Stimulated activated CD8-positive, alpha-beta memory T cell treated with anti-CD3 and anti-CD28 coated beads, Interleukin-4, amount 100 ng/mL, for 24 hours (primary cell): ENCODE data around the gene SYNPO2.

ENCODE experiments used
- DNase-seq: peaks from one replicate; pipeline ENCODE4 v3.0.0-alpha.2; 2020; ENCODE audit warnings: low read depth

SYNPO2 gene

DNA sequence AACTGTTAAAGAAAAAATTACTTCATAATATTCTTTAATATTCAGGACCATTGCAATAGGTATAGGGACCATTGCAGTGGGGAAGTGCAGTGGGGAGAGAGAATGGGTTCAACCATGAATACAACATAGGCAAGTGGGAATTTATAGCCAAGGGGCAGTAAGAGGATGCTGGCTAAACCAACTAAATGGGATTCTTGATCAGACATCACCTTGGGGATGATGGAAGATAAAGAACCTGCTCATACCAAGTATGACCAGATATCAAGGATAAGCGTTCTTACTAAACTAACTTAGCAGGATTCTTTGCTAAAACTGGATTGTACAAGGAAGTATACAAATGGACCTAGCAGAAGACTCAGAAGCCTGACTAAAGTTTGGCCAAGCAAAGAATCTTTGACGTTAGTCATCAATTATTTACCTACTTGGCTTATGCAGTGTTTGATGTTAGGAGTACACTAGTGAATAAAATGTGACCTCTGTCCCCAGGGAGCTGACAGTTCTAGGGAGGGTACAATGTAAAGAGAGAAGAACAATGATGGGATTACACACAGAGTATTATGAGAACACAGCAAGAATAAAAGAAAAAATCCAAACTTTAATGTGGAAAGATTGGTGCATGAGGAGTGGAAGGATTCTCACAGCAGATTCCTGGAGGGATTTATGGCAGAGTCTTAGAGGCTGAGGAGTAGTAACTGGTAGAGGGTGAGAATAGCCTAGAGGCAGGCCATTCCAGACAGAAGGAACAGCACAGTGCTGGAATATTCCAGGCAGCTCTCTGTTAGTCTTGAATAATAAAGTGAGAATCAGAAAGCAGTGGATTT, 192.3 kb downstream of the SYNPO2 start:
- no peak for DNase-seq

DNA sequence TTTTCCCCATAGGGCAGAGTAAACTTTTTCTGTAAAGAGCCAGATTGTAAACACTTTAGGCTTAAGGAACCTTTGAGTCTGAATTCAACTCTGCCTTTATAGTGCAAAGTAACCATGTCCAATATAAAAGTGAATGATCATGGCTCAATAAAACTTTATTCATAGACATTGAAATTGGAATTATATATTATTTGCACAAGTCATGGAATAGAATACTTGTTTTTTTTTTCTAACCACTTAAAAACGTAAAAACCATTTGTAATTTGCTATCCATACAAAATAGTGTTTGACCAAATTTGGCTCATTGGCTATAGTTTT, 192.8 kb downstream of the SYNPO2 start:
- no peak for DNase-seq

GRCh38 chr4:119081943-119082342, 193.3 kb downstream of the SYNPO2 start:
- no peak for DNase-seq

DNA sequence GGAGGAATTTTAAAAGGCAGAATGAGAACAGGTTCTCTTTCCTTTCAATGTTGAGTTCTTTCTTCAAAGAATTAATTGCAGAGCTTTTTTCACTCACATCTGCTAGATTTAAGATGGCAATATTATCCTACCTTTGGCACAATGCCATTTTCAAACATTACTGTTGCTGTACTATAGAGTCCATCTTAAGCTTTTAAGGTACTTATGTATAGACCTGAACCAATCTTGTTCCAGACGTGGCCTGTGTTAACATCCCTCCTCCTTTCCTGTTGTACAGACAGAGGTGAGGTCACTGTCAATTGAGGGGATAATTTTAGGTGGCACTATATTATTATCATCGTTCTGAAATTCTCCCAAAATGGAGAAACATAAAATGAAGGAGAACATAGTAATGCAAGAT, 194.0 kb downstream of the SYNPO2 start:
- no peak for DNase-seq

DNA sequence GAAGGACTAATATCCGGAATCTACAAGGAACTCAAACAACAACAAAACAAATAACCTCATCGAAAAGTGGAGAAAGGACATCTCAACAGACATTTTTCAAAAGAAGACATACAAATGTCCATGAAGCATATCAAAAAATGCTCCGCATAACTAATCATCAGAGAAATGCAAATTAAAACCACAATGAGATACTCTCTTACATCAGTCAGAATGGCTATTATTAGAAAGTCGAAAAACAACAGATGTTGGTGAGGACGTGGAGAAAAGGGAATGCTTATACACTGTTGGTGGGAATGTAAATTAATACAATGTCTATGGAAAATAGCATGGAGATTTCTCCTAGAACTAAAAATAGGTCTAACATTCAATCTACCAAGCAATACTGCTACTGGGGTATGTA, 195.9 kb downstream of the SYNPO2 start:
- DNase-seq, result no peak

DNA sequence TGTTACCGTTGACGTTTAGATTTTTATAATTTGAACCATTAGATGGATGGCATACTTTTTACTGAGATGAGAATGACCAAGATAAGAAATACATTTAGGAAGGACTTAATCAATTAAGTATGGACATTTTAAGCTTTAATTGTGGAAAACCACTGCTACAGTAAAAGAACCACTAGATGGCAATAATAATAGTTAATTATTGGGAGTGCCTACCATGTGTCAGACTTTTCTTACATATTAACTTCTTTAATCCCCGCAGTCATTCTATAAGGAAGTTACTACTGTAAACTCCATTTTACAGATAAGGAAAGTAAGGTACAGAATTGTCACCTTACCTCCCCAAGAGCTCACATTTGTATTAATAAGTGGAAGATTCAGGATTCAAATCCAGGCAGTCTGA, 198.5 kb downstream of the SYNPO2 start:
- no peak for DNase-seq

- no peak for DNase-seq
Measured at GRCh38 chr4:119087656-119088055, 199.0 kb downstream of the SYNPO2 start.

- DNase-seq, result no peak
Measured at GRCh38 chr4:119093042-119093827, 204.6 kb downstream of the SYNPO2 start.

GRCh38 chr4:119097282-119097900, 208.7 kb downstream of the SYNPO2 start:
- no peak for DNase-seq

GRCh38 chr4:119098306-119098705, 209.7 kb downstream of the SYNPO2 start:
- no peak for DNase-seq

DNA sequence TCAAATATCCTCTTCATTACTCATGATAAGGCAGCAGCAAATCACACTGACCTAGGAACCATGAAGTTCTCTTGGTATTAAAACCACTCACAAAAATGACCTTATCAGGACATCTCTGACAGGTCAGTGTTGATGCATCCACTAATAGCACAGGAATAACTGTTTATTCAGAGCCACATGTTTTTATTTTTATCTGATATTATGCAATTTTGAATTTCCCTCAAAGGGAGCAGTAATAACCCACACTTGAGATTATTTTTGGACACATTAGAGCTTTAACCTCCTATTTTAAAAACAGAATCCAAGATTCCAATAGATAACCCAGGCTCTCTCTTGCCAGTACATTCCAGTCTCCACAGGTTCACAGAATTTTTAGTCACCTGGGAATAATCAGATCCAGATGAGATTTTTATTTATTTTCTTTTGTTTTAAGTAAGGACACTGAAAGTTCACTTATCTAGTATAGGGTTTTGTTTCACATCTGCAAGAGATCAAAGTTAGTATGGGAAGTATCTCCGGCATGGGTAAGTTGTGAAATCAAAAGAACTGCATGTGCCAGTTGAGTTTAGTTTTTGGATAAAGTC, 210.7 kb downstream of the SYNPO2 start:
- DNase-seq, result no peak

GRCh38 chr4:119100655-119101054, 212.0 kb downstream of the SYNPO2 start:
- DNase-seq, result no peak

DNA sequence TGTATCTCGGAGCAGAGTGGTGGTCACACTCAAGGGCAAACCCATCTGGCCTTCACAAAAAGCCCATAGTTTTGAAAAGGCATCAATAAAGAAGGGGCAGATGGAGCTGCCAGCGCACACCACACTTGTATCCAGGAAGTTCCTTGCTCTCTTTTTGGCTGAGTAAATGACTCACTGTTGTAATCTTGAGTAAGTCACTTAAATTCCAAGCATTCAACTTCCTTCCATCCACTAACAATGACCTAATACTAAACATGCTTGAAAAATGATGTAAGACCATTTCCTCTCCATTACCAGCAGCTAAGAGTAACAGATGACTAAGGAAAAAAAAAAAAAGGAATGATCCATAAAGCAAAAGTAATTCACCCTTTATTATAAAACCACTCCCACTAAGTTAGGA, 214.6 kb downstream of the SYNPO2 start:
- DNase-seq, result no peak

GRCh38 chr4:119104644-119105273, 216.1 kb downstream of the SYNPO2 start:
- DNase-seq, result no peak

- no peak for DNase-seq
Measured at GRCh38 chr4:119105605-119106004, 217.0 kb downstream of the SYNPO2 start.

DNA sequence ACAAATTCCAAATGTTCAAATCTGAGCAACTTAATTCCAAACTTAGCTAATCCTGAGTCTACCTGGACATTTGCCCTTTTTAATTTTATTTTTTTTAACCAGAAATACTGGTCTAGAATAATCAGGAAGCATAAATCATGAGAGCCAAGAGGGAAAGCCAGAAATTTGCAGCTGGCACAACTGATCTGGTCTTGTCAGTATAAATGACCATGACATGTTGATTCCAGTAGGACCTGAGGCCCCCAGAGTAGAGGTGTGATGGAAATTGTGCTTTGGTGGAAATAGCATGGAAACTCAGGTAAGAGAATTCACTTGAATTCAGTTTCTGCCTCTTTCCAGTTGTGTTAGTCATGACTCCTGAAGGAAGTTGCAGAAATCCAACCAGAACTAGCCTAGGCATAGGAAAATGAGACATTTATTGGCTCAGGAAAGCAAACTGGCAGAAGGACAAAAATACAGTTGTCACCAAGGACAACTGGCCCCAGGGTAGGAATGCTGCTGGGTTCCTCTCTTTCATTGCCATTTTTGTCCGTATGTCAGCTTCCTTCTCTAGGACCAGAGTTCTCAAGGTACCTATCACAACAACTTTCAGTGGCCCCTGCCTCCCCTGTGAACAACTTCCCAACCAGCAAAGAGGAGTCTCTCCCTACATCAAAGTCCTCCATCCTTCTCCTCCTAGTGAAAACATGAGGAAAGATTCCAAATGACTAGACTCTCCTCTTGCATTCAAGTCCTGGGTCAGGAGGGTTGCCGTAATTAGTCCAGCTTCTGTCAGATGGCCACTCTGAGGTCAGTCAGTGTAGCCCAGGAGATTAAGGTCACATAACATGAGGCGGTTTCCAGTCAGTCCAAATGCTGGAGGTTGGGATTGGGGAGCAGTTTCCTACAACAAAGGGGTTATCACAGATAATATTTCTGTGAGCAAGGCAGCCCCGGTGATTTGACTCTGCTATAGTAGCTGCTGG, 217.7 kb downstream of the SYNPO2 start:
- DNase-seq, result no peak

- no peak for DNase-seq
Measured at GRCh38 chr4:119110121-119110520, 221.5 kb downstream of the SYNPO2 start.
